ENCODE data around the gene ARID3A.
"Not testable (repeated sequence)": the region's sequence is repeated elsewhere in the genome, so short reads cannot be mapped to it uniquely, and the experiment has no call there.

Gene ARID3A

DNA sequence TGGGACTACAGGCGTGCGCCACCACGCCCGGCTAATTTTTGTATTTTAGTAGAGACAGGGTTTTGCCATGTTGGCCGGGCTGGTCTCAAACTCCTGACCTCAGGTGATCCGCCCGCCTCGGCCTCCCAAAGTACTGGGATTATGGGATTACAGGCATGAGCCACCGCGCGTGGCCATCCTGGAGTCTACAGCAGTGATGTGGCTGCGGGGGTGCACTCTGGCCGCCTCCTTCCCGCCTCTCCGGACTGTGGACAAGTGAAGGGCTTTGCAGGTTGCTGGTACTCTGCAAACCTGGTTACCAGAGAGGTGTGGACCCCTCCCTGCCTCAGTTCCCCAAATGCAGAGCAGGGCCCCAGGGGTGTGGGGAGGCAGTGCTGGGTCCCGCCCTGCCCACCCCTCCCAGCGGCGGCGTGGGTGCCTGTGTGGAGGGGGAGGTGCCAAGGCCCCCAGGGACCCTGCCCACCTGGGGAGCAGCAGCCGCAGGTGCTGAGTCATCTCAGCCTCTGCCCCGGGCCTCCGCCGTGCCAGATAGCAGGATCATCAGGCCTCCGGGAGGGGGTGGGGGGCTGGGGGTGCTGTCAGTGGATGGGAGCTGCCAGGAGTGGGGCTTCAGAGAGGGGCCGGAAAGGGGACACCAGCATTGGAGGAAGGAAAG, 23.1 kb downstream of the ARID3A start:
- no peak for DNase-seq

DNA sequence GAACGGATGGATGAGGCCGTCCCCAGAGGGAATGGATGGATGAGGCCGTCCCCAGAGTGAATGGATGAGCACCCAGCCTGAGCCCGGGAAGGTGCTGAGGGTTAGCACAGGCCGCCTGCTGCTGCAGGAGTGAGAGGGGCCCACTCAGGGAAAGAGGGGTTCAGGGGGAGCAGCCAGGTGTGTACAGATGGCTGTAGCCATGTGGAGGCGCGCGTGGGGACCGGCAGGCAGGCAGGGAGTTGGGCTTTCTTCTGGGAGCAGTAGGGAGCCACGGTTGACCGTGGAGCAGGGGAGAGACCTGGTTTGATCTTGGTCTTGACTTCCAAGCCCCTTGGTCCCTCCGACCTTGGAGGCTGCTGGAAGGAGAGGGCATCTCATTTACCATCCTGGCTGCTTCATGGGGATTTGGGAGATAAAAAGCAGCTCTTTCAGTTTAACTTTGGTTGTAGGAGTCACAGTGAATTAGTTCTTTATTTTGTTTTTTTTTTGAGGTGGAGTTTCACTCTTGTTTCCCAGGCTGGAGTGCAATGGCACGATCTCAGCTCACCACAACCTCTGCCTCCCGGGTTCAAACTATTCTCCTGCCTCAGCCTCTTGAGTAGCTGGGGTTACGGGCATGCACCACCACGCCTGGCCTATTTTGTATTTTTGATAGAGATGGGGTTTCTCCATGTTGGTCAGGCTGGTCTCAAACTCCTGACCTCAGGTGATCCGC, 24.7 kb downstream of the ARID3A start:
- no peak for DNase-seq

DNA sequence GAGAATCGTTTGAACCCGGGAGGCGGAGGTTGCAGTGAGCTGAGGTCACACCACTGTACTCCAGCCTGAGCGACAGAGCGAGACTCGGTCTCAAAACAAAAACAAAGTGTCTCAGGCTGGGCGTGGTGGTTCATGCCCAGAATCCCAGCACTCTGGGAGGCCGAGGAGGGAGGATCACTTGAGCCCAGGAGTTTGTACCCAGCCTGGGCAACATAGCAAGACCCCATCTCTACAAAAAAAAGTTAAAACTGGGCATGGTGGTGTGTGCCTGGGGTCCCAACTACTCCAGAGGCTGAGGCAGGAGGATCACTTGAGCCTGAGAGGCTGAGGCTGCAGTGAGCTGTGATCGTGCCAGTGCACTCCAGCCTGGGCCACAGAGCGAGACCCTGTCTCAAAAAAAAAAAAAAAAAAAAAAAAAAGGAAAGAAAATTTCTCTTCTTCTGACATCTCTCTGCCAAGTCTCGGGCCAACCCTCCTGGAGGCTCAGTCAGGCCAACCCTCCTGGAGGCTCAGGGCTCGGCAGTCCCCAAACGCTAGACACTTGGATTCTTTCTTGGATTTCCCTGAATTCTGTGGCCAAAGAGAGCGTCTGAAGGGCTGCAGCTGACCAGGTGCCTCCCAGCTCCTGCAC, 26.3 kb downstream of the ARID3A start:
- no peak for DNase-seq

GRCh38 chr19:952680-953444, 27.0 kb downstream of the ARID3A start:
- DNase-seq, result no peak

- no peak for DNase-seq
Observed at GRCh38 chr19:953445-954271, 27.8 kb downstream of the ARID3A start.

- DNase-seq, result no peak
Observed at GRCh38 chr19:954272-954671, 28.4 kb downstream of the ARID3A start.

- DNase-seq, result no peak
Observed at GRCh38 chr19:954672-955494, 29.0 kb downstream of the ARID3A start.

- no peak for DNase-seq
Observed at GRCh38 chr19:955803-956765, 30.2 kb downstream of the ARID3A start.

DNA sequence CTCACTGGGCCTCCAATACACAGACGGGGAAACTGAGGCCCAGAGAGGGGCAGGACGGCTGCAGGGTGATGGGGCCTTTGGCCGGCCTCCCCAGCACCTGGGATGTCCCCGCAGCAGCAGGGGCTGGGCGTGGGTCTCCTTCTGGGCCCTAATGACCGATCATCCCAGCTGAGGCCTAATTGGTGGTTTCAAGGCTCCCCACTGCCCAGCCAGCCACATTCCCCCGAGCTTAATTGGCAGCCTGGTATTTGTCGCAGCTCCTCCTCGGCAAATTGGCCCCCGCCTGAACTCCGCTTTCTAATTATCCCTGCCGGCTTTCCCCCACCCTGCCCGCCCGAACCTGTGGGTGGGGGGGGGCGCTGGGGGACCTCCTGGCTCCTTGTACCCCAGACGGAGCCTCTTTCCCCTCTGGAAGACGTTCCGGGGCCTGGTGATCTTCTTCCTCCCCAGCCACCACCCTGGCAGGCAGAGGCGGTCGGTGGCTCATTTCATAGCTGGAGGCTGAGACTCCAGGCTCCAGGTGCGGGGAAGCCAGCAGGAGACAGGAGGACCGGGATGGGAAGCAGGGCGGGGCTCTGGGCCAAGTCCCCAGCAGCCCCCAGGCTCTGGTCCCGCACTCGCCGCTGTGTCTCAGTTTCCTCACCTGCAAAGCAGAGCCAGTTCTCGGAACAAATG, 31.1 kb downstream of the ARID3A start:
- no peak for DNase-seq

- DNase-seq, result not testable (repeated sequence)
Observed at GRCh38 chr19:957578-957977, 31.7 kb downstream of the ARID3A start.

DNA sequence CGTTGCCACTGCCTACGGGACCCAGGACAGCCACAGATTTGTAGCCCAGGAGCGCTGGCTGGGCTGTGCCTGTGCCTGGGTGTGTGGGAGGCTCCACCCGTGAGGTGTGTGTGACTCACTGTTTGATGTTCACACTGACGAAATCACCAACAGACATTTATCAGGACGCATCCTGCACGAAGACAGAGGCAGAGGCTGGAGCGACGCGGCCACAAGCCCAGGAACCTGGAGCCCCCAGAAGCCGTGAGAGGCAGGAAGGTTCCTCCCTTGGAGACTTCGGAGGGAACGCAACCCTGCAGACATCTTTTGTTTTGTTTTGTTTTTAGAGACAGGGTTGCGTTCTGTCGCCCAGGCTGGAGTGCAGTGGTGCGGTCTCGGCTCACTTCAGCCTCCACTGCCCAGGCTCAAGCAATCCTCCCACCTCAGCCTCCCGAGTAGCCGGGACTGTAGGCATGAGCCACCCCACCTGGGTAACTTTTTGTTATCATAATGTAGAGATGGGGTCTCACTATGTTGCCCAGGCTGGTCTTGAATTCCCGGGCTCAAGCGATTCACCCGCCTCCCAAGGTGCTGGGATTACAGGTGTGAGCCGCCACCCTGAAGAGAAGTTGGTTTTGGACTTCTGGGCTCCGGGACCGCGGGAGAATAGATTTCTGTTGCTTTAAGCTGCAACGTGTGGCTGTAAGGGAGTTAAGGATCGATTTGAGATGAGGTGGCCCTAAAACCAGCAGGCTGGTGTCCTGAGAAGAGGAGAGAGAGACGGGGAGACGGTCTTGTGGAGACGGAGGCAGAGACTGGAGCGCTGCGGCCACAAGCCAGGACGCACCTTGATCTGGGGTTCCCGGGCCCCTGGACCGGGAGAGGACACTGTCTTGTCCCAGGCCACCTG, 33.4 kb downstream of the ARID3A start:
- no peak for DNase-seq

DNA sequence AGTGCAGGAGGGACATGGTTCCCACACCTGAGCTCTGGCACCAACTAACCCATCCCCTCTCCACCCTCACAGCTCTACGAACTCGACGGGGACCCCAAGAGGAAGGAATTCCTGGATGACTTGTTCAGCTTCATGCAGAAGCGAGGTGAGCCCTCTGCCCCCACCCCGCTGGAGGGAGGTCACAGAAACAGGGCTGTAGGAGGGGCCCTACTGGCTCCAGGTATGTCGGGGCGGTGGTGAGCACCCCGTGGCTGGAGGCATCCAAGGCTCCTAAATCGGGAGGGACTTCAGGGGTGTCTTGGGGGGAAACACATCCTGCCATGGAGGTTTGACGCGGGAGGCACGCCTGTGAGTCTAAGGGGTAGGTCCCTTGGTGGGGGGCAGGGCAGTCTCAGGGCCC, 34.2 kb downstream of the ARID3A start:
- no peak for DNase-seq

DNA sequence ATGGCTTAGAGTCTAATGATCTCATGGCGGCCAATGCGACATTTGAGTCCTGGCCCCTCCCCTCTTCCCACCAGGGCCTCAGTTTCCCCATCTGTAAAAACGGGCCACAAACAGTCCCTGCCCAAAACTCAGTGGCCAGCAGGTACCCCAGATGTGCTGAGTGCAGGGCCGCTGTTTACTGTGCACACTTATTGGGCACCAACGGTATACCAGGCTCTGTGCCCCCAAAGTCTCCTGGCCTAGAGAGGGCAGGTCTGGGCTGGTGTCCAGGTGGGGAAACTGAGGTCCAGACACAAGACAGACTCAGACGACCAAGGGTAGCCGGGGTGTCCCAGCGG, 34.7 kb downstream of the ARID3A start:
- DNase-seq, result no peak

- DNase-seq, result no peak
Observed at GRCh38 chr19:961866-962620, 36.2 kb downstream of the ARID3A start.

DNA sequence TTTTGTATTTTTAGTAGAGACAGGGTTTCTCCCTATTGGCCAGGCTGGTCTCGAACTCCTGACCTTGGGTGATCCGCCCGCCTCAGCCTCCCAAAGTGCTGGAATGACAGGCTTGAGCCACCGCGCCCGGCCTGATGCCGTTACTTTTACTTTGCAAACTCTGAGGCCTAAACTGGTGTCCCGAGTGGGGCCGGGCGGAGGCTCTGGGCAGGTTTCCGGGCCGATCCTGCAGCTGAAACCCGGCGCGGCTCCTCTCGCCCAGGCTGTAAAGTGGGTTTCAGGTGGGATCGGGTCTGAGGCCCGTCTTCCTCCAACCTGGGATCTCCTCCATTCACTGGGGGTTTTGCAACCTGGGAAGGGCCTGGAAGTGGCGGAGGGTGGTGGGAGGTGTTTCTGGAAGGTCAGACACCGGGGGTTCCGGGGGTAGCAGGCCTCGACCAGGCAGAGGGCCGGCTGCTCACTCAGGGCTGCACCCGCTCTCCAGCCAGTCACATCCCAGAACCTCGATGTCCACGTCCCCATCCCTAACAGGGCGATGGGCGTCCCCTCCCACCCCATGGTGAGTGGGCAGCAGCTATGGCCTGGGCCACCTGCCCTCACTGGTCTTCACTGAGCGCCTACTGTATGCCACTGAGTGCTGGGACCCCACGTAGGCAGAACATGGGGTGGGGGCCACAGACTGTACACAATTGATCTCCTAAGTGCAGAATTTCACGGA, 37.0 kb downstream of the ARID3A start:
- no peak for DNase-seq

DNA sequence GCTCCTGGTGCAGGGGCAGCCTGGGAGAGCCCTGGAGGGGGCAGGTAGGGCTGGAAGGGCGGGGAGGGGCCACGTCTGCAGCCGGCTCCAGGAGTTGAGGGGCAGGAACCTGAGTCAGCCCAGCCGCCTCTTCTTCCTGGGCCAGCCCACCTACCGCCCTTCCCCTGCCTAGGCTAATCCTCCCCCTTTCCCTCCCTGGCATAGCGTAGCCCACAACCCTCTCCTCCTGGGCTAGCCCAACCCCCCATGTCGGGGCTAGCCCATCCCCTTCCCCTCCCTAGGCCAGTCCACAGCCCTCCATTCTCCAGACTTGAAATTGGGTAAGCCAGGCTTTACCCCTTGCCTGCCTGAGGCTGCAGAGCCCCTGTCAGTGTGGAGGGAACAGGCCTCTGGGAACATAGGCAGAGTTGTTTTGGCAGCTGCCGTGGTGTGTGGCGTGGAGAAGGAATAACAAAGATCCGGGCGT, 37.7 kb downstream of the ARID3A start:
- no peak for DNase-seq

- DNase-seq, result no peak
Observed at GRCh38 chr19:964116-964520, 38.3 kb downstream of the ARID3A start.

Measured in NCI-H1092 treated with DMSO at 0.1 percent for 48 hours (cell line).